Caco-2 (cell line): ENCODE results near the gene KRT1. TPM values are rescaled to one million over a fixed set of nuclear protein-coding genes. Genes with fewer than 3 reads are reported as not detected.

ENCODE experiments used
- BruUV-seq: library from RNA; stranded (reverse); fragments of 400-500 nt; replicated peaks from 2 replicates; lab custom pipeline; 2021; lab: Mats Ljungman, UMichigan
- CTCF ChIA-PET: fragments of 300-600 bp; sonication (Branson Sonifier 250); formaldehyde crosslinking; loops from one replicate; lab custom pipeline; 2022; ENCODE audit warnings: antibody characterized with exemption; lab: Charles Lee
- POLR2A ChIA-PET: fragments of 300-600 bp; sonication (Branson Sonifier 250); formaldehyde crosslinking; loops from one replicate; lab custom pipeline; 2022; ENCODE audit warnings: antibody characterized with exemption; lab: Charles Lee
- DNase-seq, 2 experiments: peaks; one replicate each; pipeline versions ENCODE4 v3.0.0 to v3.0.0-alpha.2; 2020 to 2022
- H3K27me3 ChIP-seq: replicated peaks from 2 replicates; pipeline ENCODE4 v1.6.0; 2011; ENCODE audit warnings: low read length; ENCODE audit not compliant: control insufficient read depth, insufficient read depth
- H3K36me3 ChIP-seq: 2 replicates; pipeline ENCODE4 v1.5.1; 2011; ENCODE audit warnings: low read length; ENCODE audit not compliant: control insufficient read depth, insufficient read depth
- H3K4me1 ChIP-seq: fragments of 250-450 bp; sonication (Bioruptor Pico); 2 replicates; pipeline ENCODE4 v1.5.1; 2020; ENCODE audit warnings: mild to moderate bottlenecking
- H3K4me3 ChIP-seq: 2 replicates; pipeline ENCODE4 v1.5.1; 2011; ENCODE audit warnings: low read depth, mild to moderate bottlenecking, control low read depth, low read length
- H3K9me3 ChIP-seq: fragments of 250-450 bp; sonication (Bioruptor Pico); 2 replicates; pipeline ENCODE4 v1.5.1; 2020; ENCODE audit warnings: mild to moderate bottlenecking, moderate library complexity
- H3K27ac Mint-ChIP-seq: one replicate; pipeline ENCODE4 v1.8.0; 2022; ENCODE audit warnings: mixed read lengths; ENCODE audit not compliant: unreplicated experiment
- H3K27me3 Mint-ChIP-seq: one replicate; pipeline ENCODE4 v1.8.0; 2022; ENCODE audit warnings: mixed read lengths; ENCODE audit not compliant: insufficient read depth, unreplicated experiment
- H3K36me3 Mint-ChIP-seq: one replicate; pipeline ENCODE4 v1.8.0; 2022; ENCODE audit warnings: mild to moderate bottlenecking, mixed read lengths; ENCODE audit not compliant: insufficient read depth, unreplicated experiment
- H3K4me1 Mint-ChIP-seq: one replicate; pipeline ENCODE4 v1.8.0; 2022; ENCODE audit warnings: low read depth, mixed read lengths; ENCODE audit not compliant: unreplicated experiment
- H3K4me3 Mint-ChIP-seq: one replicate; pipeline ENCODE4 v1.8.0; 2022; ENCODE audit warnings: mild to moderate bottlenecking, moderate library complexity, mixed read lengths; ENCODE audit not compliant: unreplicated experiment
- H3K9me3 Mint-ChIP-seq: one replicate; pipeline ENCODE4 v1.8.0; 2022; ENCODE audit warnings: mixed read lengths; ENCODE audit not compliant: unreplicated experiment
- CTCF ChIP-seq, 2 experiments: fragments of 200-600 bp in 1 of 2; IDR thresholded peaks; 1 replicate in 1 of 2; 2 replicates in 1 of 2; pipeline versions ENCODE4 v1.5.1 to v1.8.0; 2011 to 2022; ENCODE audit warnings: antibody characterized with exemption in 1 of 2, control low read depth in 1 of 2, inconsistent platforms in 1 of 2, low read depth in 1 of 2, low read length in 1 of 2, mild to moderate bottlenecking in 1 of 2, moderate library complexity in 1 of 2; ENCODE audit not compliant: insufficient read depth in 1 of 2, severe bottlenecking in 1 of 2, unreplicated experiment in 1 of 2
- intact Hi-C: fragments of 100-400 bp; cut with micrococcal nuclease; formaldehyde crosslinking; loops from one replicate; pipeline ENCODE4 v1.10.0; 2022; ENCODE audit not compliant: unreplicated experiment
- total RNA-seq: library from RNA; stranded (reverse); gene quantifications from 2 replicates; pipeline ENCODE4 v1.2.3, GENCODE V29; 2022

The KRT1 gene
- total RNA-seq, 1 experiment from 2014 or later: 0.20 TPM

GRCh38 chr12:52651726-52652261 is 28.4 kb downstream of the KRT1 start, which contains the start of gene KRT2:
Gene KRT2 (minus strand): TSS chr12:52652211. CDS start chr12:52652142, 69 bp downstream.
- Histone ChIP-seq H3K36me3 (no peaks in the 10 kb centered on the region), H3K4me3 (no peak within 1 kb of the TSS), H3K9me3 (no peaks in the 10 kb centered on the region), H3K4me1 (no peaks in the 10 kb centered on the region), H3K27me3 (no peaks in the 10 kb centered on the region; the same call in 1 of the 2 replicates)
- CTCF ChIA-PET: no interaction called here
- Mint-ChIP-seq H3K4me3 (no peak within 1 kb of the TSS), H3K4me1 (no peaks in the 10 kb centered on the region), H3K27ac (no peak within 1 kb of the TSS), H3K36me3 (no peaks in the 10 kb centered on the region), H3K27me3 (peaks cover 14% of the 10 kb centered on the region), H3K9me3 (no peaks in the 10 kb centered on the region)
- TF ChIP-seq CTCF (IDR thresholded peaks at IDR 0.05; ENCODE audit: insufficient read depth in 1 of 2, low read depth in 1 of 2, low read length in 1 of 2, severe bottlenecking in 1 of 2, unreplicated experiment in 1 of 2): no peak
- no TSS peak for BruUV-seq
- POLR2A ChIA-PET: no interaction called here
- intact Hi-C loops: no loop called here
- DNase-seq: no peak

- H3K4me1 ChIP-seq: no peaks in the 10 kb centered on the region
- no peaks in the 10 kb centered on the region for H3K36me3 ChIP-seq
- TF ChIP-seq CTCF (IDR thresholded peaks at IDR 0.05; ENCODE audit: insufficient read depth in 1 of 2, low read depth in 1 of 2, low read length in 1 of 2, severe bottlenecking in 1 of 2, unreplicated experiment in 1 of 2): no peak
- no peak overlapping the region for H3K4me3 Mint-ChIP-seq
- CTCF ChIA-PET: no interaction called here
- DNase-seq: no peak
- no peaks in the 10 kb centered on the region for H3K4me1 Mint-ChIP-seq
- no peak overlapping the region for H3K4me3 ChIP-seq
- H3K27me3 ChIP-seq: no peaks in the 10 kb centered on the region; the same call in 1 of the 2 replicates
- H3K9me3 ChIP-seq: no peaks in the 10 kb centered on the region
- POLR2A ChIA-PET: no interaction called here
- H3K27ac Mint-ChIP-seq: no peak overlapping the region
- intact Hi-C loops: no loop called here
- no TSS peak for BruUV-seq
- no peaks in the 10 kb centered on the region for H3K36me3 Mint-ChIP-seq
- H3K27me3 Mint-ChIP-seq: peaks cover 18% of the 10 kb centered on the region
- no peaks in the 10 kb centered on the region for H3K9me3 Mint-ChIP-seq
These were observed 29.6 kb downstream of the KRT1 start for GRCh38 chr12:52650520-52651081.

- H3K36me3 ChIP-seq: no peaks in the 10 kb centered on the region
- no peaks in the 10 kb centered on the region for H3K9me3 Mint-ChIP-seq
- DNase-seq: no peak
- H3K4me1 ChIP-seq: no peaks in the 10 kb centered on the region
- H3K9me3 ChIP-seq: no peaks in the 10 kb centered on the region
- peaks cover 26% of the 10 kb centered on the region for H3K27me3 Mint-ChIP-seq
- no peaks in the 10 kb centered on the region for H3K4me1 Mint-ChIP-seq
- H3K36me3 Mint-ChIP-seq: no peaks in the 10 kb centered on the region
- no TSS peak for BruUV-seq
- no peak for TF ChIP-seq CTCF (IDR thresholded peaks at IDR 0.05; ENCODE audit: insufficient read depth in 1 of 2, low read depth in 1 of 2, low read length in 1 of 2, severe bottlenecking in 1 of 2, unreplicated experiment in 1 of 2)
- ChIA-PET POLR2A (no interaction called here), CTCF (no interaction called here)
- H3K27me3 ChIP-seq: no peaks in the 10 kb centered on the region; the same call in 1 of the 2 replicates
- H3K4me3 ChIP-seq: no peak overlapping the region
- H3K27ac Mint-ChIP-seq: no peak overlapping the region
- intact Hi-C loops: no loop called here
- no peak overlapping the region for H3K4me3 Mint-ChIP-seq
These were observed 31.1 kb downstream of the KRT1 start for GRCh38 chr12:52649066-52649465.
